GDM1 (cell line): ENCODE results near the gene HDAC9.

ENCODE experiments used
- DNase-seq: peaks from one replicate; lab custom pipeline; 2025; lab: John Stamatoyannopoulos, UW

The HDAC9 gene

DNA sequence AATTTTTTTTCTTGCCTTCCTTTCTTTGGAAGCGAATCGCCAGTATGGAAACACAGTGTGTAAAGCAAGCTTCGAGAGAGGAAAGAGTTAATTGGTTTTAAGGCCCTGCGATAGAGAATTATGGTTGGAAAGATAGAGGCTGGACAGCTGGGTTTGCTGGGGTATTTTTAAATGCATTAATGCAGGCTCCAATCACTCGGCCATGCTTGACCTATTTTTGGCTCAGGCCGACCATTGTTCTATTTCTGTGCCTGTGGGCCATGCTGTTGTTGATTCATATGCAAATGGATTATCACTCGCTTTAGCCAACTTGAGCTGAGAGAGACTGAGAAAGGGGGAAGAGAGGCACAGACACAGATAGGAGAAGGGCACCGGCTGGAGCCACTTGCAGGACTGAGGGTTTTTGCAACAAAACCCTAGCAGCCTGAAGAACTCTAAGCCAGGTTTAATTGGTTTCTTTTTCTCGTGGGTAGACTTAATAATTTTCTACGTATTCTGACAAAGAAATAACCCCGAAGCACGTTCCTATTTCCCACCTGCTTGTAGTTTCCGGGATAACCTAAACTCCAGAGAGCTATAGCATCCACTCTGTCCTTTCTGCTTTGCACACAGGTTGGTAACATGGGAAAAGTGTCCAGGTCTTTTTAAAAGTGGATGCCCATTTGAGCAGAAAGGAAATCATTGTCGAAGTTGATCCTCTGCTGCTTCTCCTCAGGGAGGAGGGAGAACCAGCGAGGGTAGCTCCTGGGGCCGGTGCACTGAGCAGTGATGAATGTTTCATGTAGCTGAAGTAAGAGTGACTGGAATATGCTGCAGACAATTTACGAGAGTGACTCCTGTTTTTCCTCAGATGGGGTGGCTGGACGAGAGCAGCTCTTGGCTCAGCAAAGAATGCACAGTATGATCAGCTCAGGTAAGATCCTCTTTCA is at the start of gene HDAC9:
TSS of gene HDAC9 (plus strand) at position 338 of the 929 bp plus-strand sequence. CDS start at position 892, 554 bp downstream.
- no peak for DNase-seq

DNA sequence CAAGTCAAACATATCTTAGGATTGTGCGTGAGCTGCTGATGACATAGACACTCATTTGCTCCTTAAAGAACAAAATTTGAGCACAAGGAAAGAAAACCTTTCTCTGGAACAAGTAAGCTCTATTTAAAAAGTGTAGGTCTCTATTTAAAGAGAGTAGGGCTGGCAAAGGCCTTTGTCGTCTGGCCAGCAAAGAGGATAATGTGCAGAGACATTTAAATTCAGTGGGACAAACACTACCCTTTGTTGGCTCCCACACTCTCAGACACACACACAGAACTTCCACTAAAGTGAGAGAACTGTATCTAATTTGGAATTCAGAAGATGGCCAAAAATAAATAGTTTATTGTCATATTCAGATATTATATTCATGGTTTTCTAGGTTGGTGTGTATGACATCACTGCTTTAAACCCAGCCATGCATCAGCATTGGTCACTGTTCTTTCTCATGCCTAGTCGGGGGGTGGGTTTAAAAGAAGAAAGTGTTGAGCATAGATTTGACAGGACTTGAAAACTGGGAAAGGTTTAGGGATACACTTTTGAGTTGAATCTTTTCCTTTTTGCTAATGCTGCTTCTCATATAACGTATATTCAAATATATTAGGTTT is 49.5 kb upstream of the HDAC9 start:
- no peak for DNase-seq

DNA sequence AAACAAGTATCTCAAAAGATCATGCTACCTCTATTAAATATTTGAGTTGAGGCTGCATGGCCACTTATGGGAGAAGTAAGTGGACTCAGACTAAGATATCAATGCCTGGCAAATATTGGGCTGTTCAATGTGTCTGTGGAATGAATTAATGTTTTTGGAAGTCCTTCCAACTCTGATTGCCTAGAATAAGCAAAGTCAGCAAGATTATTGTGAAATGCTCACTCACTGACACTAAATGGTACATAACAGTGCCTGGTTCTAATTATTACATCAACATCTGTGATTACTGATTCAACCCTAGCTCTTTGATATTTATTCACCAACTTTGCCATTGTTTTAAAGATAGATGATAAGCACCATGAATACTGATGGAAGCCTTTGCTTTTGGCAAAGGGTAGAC is 45.5 kb upstream of the HDAC9 start:
- DNase-seq, result no peak

DNA sequence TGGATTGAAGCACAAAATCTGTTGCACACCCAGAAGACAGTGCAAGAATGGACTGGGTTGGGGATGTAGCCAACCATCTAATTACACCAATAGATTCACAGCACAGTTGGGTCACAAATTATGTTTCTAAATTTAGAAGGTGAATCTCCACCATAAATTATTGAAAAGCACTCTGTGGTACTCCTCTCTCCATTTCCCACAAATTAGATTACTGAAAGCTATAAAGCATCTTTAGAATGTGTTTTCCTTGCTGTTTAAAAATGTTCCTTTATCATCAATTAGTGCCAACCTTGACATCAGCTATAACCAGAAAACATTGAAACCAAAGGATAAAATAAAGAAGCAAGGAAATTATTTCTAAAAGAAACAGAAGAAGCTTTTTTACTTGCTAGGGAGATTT is 39.9 kb upstream of the HDAC9 start:
- DNase-seq, result no peak

DNA sequence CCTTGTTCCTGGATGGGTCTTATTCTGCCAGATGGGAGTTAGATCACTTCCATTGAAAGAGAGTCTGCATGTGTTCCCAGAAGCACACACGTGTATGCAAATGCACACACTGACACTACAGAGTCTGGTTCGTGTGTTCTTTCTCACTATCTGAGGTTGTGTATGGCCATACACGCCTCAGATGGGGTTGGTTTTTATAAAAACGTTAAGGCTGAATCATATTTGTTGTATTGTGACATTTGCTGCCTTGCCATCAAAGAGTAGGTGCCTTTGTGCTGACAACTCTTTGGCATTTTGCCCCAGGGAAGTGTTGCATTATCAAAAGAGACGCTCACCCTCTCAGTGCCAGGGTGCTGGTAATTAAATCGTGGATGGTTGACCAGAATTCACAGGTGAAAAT is 37.7 kb upstream of the HDAC9 start:
- DNase-seq, result no peak

DNA sequence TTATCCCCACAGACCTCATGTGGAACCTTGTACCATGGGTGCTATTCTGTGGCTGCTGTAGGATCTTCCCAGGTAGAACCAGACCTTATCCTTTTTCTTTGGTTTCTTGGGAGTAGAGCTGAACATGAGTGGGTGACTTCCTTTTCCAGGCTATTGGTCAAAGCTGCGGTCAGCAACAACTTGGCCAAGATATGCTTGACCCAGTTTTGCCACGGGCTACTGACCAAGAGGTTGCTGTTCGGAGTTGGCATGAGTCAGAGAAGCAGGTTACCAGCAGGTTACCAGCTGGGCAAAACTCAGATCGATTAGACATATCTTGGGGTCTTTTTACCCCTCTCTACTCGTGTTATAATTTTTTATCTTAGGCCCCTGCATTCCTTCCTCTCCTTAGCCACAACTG is 36.7 kb upstream of the HDAC9 start:
- DNase-seq, result no peak

DNA sequence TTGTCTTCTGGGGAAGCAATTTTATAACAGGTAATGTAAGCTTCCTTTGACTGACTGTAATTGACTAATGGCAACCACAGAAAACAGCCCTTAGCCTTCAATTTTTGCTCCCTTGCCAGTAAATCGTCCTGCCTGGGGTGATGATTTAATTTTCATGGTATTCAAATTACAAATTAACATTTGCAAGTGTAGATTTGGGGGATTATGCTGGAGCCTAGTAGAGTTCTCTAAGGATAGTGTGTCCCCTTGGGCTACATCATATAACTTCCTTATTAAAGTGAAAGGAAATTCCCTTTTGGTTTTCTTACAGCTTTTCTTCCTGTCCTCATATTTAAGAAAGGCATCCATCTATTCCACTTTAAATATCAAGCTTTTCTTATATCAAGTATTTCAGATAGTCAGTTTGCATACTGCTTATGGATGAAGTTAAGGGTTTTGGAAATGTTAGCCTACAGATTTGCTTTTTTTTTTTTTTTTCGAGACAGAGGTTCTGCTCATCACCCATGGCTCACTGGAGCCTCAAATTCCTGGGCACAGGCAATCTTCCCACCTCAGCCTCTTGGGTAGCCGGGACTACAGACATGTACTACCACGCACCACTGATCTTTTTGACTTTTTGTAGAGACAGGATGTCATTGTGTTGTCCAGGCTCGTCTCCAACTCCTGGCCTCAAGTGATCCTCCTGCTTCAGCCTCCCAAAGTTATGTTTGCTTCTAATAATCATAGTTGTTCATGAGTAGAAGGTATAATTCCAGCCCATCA is 35.9 kb upstream of the HDAC9 start:
- no peak for DNase-seq

DNA sequence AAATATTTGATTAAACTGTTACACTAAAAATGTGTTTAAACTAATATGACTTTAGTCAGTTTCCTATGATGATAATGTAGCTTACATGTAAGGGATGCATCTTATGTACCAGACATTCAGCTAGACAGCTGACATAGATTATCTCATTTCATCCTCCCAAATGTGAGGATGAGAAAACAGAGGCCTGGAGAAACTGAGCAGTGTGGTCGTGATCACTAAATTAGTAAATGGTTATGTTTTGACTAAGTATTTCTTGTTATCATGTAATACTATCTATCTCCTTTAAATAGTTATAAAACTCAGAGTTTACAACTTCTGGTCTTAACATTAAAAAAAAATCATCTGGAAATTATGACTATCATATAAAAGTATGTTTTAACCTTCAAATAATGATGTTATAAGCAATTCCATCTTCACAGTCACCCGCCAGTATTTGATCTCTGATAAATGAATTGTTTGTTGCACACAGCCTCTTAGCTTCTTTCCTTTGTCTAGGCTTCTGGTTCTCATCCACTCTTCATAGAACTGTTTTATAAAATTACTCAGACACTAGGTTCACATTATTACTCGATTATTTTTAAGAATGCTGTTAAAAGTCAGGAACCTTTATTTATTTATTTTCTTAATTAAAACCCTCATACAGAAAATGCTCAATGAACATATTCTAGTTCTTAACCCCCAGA is 33.6 kb upstream of the HDAC9 start:
- no peak for DNase-seq

DNA sequence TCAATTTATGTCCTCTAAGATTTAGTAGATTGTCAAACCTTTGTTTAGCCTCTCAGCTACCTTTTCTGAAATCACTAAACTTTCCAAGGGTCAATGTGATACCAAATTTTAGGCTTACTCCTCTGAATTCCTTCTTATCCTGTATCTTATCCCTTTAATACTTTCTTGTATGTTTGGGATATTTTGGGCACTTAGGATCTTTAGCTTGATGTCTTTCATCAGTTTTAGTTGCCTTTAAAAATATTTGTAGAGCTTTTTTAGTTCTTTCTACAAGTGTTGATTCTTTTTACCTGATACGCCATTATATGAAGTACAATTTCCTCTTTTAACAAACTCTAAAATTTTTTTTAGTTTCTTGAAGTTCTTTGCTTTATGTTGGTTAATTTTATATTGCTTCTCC is 30.7 kb upstream of the HDAC9 start:
- DNase-seq, result no peak

DNA sequence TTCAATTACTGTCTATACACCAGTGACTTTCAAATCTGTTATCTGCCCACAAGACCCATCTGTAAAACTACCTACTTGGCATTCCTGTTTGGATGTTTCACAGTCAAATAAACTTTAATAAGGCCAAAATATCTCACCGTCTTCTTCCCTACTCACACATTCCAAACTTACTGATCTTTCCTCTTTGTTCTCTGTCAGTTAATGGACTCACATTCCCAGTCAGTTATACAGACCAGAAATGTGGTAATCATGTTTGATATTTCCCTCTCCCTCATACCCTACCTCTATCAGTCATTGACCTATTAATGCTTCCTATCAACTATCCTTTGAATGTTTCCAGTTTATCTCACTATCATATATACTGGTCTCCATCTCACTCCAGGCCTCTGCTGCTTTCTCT is 28.5 kb upstream of the HDAC9 start:
- DNase-seq, result no peak

DNA sequence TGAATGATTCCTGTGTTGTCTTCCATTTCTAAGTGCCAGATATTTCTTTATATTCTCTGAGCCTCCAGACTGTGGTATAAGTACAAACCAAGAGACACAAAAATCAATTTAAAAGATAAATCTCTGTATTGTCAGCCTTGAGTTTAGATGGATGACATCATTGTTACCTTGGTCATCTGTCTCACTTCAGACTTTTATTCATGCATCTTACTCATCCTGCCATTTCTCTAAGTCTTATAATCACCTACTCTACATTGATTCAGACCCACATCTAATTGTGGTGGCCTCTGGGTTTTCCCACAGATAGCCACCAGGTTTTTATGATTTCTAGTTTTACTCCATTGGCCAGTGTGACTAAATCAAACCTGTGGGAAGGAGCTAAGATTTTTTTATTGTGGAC is 26.8 kb upstream of the HDAC9 start:
- no peak for DNase-seq

DNA sequence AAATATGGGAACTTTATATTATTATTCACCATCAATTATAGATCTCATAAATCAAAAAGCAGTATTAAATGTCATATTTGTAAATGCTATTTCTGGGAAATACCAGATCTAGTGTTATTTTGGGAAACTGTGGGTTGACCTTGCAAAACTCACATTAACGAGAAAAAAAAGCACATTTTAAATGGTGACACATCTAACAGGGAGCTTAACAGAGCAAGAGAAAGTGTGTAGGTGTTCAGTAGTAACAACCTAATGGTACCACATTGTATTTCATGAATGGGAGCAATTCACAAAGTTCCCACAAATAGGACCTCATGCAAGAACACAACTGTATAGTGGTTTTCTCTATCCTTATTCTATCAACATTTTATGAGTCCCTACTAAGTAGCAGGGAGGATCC is 26.2 kb upstream of the HDAC9 start:
- DNase-seq, result no peak

DNA sequence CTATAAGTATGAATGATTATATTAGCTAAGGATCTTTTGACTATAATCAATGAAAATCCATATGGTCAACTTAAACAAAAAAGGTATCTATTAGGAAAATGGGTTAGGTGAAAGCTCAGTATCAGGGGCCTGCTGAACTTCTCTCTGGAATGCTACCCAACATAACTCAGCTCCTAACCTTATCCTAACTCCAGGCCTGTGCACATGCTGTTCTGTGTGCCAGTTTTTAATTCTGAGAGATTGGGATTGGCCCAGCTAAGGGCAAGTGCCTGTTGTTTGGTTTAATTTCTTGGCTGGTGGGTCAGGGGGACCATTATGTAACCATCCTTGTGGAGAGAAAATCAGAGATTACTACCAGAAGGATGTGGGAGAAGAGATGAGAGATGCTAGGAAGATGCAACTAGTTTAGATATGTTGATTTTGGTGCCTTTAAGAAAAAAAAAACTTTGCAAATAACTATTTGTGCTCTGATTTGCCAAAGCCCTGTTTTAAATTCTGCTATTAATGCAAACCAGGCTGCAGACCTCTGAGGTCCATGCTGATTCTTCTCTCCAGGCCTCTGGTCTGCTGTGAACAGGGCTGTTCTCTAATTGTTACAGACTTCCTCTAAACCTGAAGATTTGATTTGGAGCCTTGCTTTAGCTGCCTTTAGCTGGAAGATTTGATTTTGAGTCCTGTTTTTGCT is 23.9 kb upstream of the HDAC9 start:
- no peak for DNase-seq

DNA sequence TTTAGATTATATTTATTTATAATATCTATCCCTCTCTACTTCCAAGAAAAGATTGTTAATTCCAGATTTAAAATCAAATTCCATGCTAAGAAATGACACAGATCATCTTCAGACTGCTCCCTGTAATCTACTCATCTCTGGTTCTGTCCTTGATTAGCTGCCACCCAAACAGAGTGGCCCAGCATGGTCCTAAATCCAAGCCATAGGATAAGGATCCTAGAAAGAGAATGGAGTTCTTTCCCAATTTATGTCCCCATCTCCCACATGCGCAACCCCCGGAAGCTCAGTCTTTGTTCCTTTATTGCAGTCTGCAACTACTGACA is 23.4 kb upstream of the HDAC9 start:
- DNase-seq, result no peak

DNA sequence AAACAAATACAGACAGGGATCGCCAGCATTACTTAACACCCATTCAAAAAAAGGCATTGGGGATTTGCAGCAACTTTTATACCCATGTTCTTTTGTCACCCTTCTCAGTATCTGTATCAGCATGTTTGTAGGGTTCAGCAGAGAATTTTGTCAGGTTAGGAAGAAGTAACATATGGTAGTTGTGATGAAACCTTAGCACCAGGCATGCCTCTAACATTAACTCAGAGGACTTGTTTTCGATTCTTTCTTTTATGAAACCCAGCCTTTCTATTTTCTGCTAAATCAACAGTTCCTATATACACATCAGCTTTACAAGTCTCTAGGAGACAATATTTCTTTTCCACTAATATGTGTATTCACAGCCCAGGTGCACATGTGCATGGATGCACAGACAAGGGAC is 22.4 kb upstream of the HDAC9 start:
- no peak for DNase-seq

DNA sequence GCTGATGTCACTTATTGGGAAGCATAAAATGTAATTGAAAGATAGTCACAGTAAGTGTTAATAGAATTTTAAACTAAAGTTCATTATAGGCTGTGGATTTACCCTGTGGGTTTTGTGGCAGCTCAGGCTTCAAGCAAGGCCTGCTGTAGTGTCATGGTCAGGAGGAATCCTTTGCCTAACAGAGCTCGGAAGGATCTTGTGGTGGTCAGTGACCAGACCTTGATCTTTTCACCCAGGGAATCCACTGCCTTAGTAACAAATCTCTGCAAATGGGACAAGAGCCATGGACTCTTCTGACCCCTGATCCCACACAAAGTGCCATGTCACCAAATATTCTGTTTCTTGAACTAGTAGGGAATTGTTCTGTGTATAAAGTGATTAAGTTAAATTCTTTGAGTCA is 20.6 kb upstream of the HDAC9 start:
- no peak for DNase-seq

DNA sequence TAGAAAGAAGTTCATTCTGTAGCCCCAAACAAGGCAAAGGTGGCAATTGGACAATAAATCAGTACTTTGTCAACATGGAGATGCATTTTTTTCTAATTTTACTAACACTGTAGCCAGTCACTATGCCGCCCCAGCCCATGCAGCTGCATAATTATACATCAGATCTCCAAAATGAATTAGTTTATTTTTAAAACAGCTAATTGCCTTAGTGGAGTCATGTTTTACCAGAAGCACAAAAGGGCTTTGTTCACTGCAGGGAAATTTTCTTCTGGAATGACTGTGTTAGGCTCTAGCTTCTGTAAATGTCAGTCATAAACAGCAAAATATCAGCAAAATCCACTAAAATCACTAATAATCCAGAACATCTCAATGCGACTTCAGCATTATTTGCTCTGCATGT is 20.1 kb upstream of the HDAC9 start:
- DNase-seq, result no peak

DNA sequence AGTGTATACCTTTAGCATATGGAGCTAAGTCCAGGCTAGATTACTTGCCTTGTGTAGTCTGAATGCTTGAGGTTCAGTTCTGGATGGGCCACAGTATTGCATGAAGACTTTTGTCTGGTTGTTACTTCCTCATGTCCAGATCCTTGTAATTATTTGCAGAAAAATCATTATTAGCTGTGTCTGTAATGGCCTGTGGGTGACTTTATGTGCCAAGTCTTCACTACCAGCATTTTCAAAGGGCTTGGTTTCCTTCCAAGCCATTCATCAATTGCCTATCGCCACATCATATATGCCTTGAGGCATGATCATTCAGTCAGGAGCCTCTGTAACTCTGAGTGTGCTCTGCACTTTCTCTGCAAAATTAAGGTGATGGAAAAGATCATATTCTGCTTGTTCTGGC is 13.8 kb upstream of the HDAC9 start:
- DNase-seq, result no peak

DNA sequence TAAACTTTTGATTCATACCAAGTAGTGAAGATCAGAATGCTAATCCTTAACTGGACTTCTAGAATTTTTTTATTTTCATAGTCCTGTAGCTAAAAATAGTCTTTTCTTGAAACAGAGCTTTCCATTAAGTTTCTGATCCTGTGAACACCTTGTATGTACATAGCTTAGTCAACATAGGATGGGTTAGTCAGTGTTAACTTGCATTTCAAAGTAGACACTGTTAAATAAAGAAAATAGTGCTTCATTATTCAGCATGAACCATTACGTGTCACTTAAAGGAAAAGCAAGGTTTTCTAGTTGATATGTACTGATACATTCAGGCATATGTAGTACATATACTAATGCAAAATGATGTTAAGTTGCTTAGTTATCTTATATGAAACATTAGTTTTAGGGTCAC is 7.5 kb upstream of the HDAC9 start:
- DNase-seq, result no peak

DNA sequence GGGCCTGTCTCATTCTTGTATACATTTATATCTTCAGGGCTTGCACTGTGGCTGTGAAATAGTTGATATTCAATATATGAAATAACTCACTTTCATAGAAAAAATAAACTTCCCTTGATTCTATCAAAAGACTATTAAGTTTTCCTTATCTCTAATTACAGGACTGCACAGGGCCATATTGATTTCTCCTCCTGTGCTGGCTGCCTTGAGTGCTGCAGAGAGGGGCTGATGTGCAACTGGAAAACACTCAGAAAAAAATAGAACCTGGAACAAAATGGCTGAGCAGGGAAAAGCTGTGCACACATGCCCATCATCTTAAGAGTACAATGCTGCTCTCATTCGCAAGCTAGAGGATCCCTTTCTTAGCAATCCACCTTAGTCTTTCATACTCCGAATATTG is 5.9 kb upstream of the HDAC9 start:
- DNase-seq, result no peak

DNA sequence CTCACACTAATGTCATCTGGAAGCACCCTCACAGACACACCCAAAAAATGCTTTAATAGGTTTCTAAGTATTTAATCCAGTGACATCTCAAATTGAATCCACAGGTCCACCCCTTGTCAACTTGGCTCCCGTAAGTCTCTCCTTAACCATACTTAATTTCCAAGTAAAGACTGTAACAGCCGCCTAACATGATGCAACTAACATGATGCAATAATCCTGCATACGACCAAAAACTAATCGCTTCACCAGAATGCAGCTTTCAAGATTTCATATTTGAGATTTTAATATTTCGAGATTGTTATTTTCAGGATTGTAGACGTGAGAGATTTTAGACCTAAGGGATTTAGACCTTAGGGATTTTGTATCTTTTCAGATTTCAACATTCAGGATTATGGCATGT is 3.7 kb upstream of the HDAC9 start:
- no peak for DNase-seq

DNA sequence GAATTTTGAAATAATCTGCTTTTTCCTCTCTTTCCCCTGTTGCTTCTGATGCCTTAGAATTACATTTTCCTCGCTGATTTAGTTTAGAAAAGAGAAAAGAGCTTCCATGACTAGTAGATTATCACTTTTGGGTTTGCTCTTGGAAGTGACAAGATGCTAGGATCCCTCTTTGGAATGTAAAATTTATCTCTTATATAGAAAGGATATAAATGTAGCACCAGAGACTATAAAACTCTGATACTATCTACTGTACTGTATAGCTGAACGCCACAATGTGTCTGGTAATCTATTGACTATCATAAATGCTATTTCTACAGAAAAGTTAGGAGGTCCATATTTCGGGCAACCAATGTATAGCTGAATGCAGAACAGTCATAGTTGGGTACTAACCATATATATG is 1.1 kb upstream of the HDAC9 start:
- DNase-seq, result no peak
